GM12892 (cell line): Measurements from ENCODE around the gene MYBBP1A.

Source experiments
- DNase-seq: peaks from one replicate; pipeline ENCODE4 v3.0.0; 2011; ENCODE audit not compliant: insufficient read length
- FAIRE-seq: peaks from 2 replicates; lab custom pipeline; 2011; peaks lifted over from hg19 to GRCh38; lab: Jason Lieb, UNC
- POLR2A ChIP-seq: IDR thresholded peaks from 2 replicates; pipeline ENCODE4 v1.6.1; 2011; ENCODE audit warnings: low read depth, low read length, control low read depth
- POLR2AphosphoS5 ChIP-seq: IDR thresholded peaks from 2 replicates; pipeline ENCODE4 v1.6.1; 2011; ENCODE audit warnings: low read depth, low read length, control low read depth
- TAF1 ChIP-seq: IDR thresholded peaks from 2 replicates; pipeline ENCODE4 v1.6.1; 2011; ENCODE audit warnings: low read depth, mild to moderate bottlenecking, control low read depth, low read length, borderline replicate concordance

MYBBP1A gene

GRCh38 chr17:4512156-4513112 lies 42.8 kb downstream of the MYBBP1A start:
- TF ChIP-seq POLR2AphosphoS5 (no peak), POLR2A (no peak), TAF1 (no peak)
- DNase-seq (no peak), FAIRE-seq (no peak)

DNA sequence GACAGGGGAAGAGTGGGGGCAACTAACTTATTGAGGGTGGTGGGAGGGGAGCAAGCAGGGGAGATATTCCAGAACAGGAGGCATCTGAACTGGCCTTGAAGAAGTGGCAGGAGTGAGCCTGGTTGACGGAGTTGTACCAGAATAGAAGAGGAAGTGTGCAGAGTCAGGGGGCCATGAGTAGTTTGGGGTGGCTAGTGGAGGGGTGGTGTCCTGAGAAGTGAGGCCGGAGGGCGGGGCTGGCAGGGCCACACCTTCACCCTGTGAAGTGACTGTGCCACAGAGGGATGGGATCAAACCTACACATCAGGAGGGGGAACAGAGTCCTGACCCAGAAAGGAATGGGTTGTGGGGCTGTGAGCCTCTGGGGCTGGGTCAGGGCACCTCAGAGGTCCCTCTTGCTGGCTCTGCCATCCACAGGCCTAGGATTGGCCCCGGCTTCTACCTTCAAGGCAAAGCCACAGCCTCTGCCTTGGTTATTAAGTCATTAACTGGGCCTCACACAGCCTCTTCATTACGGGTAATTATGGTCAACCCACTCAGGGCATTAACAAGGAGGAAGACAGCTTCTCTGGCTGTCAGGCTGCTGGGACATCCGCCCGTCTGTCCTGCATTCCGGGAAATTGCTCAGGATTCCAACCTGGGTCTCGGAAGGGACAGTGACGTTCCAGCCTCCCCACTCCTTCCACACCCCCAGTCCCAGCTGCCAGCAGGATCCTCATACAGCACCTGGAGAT lies 43.8 kb downstream of the MYBBP1A start:
- no peak for TF ChIP-seq POLR2AphosphoS5
- no peak for TF ChIP-seq POLR2A
- TF ChIP-seq TAF1 = no peak
- FAIRE-seq = no peak

DNA sequence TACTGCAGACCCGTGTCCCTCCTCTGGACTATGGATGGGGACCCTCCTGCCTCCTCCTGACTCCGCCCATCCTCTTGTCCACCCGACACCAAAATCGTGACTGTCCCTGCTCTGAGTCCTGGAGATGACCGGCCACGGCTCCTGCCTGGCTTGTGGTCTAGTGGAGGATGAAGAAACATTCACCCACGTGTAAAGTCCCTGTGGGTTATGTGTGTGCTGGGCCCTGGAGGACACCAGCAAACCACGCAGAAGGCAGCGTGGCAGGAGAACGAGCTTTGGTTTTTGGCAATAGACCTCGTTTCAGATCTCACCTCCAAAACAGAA lies 44.6 kb downstream of the MYBBP1A start:
- TF ChIP-seq POLR2A (no peak), POLR2AphosphoS5 (no peak), TAF1 (no peak)
- FAIRE-seq = no peak
- DNase-seq = no peak

More for the DNA sequence above, 43.8 kb downstream of the MYBBP1A start:
- DNase-seq = no peak

DNA sequence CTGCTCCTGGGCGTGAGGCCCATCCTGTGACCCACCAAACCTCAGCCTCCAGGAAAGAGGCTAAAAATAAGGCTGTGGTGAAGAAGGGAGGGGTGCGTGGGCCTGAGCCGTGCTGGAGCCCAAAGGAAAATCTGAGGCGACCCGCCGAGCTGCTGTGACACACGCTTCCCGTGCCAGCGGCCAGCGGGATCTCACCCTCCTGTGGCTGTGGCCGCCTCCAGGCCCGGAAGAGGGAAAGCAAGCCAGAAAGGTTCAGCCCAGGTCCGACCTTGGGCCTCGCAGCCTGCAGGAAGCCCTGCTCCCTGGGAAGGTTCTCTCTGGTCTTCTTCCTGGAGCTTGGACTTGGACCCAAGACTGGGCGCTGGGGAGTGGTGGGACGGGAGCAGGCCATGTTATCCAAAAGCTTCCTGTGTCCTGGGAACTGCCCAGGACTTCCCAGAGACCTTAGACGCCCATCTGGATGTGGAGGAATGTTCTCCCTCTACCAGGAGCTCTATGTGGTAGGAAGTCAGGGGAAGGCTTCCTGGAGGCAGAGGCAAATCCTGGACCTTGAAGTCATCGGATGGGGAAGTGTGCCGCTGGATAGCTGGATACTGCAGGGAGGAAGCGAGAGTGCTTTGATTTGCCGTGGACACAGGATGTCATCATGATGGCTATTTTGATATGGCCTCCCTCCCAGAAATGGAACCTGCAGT lies 45.1 kb downstream of the MYBBP1A start:
- DNase-seq (no peak), FAIRE-seq (no peak)
- TF ChIP-seq TAF1 = no peak

GRCh38 chr17:4509401-4509800 lies 45.8 kb downstream of the MYBBP1A start:
- peak; percentile 61 for DNase-seq
- TF ChIP-seq POLR2AphosphoS5 (no peak), TAF1 (no peak), POLR2A (no peak)
- FAIRE-seq = peak; percentile 30

DNA sequence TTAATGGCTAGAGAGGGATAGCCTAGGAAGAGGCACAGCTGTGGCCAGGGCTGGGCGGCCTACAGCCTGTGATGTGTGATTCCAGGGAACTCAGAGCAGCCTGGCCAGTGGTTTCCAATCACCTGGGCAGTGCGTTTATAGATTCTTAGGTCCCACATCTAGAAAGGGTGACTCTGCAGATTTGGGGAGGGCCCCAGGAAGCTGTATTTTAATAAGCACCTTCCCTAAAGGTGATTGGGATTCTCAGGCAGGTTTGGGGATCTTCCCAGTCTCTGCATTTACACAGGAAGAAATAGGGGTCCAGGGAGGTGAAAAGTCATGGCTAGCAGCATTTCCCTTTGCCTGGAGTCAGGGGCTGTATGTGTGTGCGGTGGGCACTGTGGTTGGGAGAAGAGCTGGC lies 47.0 kb downstream of the MYBBP1A start:
- FAIRE-seq = no peak
- TF ChIP-seq TAF1 (no peak), POLR2AphosphoS5 (no peak), POLR2A (no peak)
- no peak for DNase-seq

DNA sequence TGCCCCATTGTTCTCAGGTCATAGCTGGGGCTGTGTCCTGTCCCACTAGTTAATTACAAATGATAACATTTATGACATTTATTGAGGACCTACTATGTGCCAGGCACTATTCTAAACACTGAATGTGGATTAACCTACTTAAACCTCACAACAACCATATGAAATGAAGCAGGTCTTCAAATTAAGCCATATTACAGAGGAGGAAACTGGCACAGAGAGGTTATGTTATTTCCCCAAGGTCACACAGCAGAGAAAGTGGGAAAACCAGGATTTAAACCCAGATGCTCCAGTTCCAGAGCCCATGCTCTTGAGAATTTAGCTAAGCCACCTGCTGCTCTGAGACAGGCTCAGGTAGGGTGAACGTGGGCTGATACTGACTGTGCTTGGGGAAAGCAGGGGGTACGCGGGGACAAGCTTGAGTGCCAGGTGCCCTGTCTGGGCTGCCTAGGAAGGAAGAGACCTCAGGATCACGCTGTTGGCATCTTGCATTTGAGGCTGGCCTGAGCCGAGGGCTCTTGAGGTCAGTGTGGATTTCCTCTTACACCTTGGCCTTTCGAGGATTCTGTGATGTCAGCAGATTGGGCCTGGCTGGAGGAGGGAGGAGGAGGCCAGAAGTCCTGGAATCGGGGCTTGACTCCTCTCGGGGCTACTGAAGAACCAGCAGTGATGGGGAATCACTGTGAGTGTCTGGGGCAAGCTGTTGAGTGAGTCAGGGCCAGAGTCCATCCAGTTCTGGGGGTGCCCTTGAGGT lies 47.6 kb downstream of the MYBBP1A start:
- DNase-seq (no peak), FAIRE-seq (no peak)
- no peak for TF ChIP-seq POLR2A
- TF ChIP-seq POLR2AphosphoS5 = no peak
- no peak for TF ChIP-seq TAF1

DNA sequence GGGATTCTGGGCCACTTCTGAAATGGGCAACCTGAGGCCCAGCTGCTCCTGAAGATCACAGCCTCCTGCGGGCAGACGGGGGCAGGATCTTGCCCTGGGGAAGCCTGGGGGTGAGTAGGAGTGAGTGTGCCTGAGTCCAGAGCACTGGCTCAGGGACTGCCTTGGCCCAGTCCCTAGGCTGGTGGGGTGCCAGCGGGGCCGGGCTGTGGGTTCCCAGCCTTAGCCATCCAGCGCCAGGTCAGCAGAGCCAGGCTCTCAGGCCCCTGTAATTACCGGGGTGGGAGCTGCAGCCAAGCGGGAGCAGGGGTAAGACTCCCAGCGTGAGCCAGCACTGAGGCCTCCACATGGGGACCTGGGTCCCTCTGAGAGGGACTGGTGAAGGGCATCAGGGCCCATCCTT lies 48.3 kb downstream of the MYBBP1A start:
- DNase-seq (no peak), FAIRE-seq (no peak)
- no peak for TF ChIP-seq POLR2A
- no peak for TF ChIP-seq POLR2AphosphoS5
- TF ChIP-seq TAF1 = no peak

DNA sequence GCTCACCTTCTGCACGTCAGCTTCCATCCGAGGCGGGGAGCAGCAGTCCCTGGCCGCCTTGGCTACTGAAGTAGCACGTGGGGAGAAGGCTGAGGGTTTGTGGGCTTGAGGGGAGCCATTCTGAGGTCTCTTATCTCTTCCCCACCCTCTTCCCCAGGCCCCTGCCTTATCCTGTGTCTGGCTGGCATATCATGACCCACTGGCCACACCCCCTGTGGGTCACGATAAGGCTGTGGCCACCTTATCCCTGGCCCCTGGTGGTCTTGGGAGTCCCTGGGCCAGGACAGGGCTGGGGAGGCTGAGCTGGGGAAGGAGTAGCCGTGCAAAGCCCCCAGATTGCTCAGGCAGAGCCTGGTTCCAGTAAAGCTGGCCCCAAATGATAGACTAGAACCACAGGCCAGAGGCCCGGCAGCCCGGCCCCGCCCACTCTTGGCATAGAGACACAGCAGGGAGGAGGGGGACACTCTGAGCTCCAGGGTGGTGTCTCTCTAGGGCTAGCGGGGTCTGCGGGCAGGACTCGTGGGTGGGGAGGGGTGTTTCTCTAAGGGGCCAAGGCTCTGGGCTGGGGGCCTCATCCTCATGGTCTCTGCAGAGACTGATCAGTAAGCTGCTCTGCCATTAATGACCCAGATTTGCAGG lies 48.9 kb downstream of the MYBBP1A start:
- FAIRE-seq (no peak), DNase-seq (no peak)
- TF ChIP-seq POLR2AphosphoS5 = no peak
- TF ChIP-seq TAF1 = no peak
- TF ChIP-seq POLR2A = no peak

- DNase-seq (no peak), FAIRE-seq (no peak)
- TF ChIP-seq POLR2AphosphoS5 = no peak
- no peak for TF ChIP-seq POLR2A
- TF ChIP-seq TAF1 = no peak
Measured at GRCh38 chr17:4505187-4505586, 50.0 kb downstream of the MYBBP1A start.

DNA sequence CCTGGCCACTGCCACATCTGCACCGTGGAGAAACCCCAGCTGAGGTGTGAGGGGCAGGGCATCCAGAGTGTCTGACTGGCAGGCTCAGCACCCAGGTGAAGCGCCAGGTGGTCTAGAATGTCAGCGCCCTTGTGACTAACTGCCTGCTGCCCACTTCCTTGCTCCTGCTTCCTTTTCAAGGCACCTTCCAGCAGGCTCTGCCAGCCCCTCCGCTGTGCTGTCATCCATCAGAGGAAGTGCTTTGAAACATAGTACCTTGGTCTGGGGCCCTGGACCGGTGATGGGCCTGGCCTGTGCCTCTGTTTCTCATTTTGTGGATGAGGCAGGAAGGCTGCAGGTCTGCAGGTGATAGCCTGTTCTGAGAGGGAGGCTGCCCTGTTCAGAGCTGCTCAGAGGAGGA lies 51.0 kb downstream of the MYBBP1A start:
- no peak for FAIRE-seq
- DNase-seq = no peak
- TF ChIP-seq TAF1 (no peak), POLR2AphosphoS5 (no peak), POLR2A (no peak)
